Mucosa of descending colon (tissue), 3 donors: ENCODE measurements around the gene TAS2R31. TPM values are rescaled to one million over a fixed set of nuclear protein-coding genes. Genes with fewer than 3 reads are reported as not detected.

Experiments used
- ATAC-seq: fragments of 200-7000 bp; cut with Tn5 transposase; one replicate; pipeline ENCODE4 v1.9.1; 2020; ENCODE audit warnings: mild to moderate bottlenecking, moderate library complexity
- DNase-seq, 3 donors: peaks; one replicate each; pipeline ENCODE4 v3.0.0-alpha.2; 2020
- H3K36me3 ChIP-seq: fragments of 200-600 bp; one replicate; pipeline ENCODE4 v1.8.0; 2021; ENCODE audit warnings: low read depth, mild to moderate bottlenecking
- H3K4me1 ChIP-seq: fragments of 200-600 bp; one replicate; pipeline ENCODE4 v1.8.0; 2021; ENCODE audit warnings: low read depth, mild to moderate bottlenecking
- H3K4me3 ChIP-seq: fragments of 200-600 bp; one replicate; pipeline ENCODE4 v1.8.0; 2021; ENCODE audit warnings: mild to moderate bottlenecking
- H3K9me3 ChIP-seq: fragments of 200-600 bp; one replicate; pipeline ENCODE4 v1.8.0; 2021; ENCODE audit warnings: mild to moderate bottlenecking
- CTCF ChIP-seq: fragments of 200-600 bp; IDR thresholded peaks from one replicate; pipeline ENCODE4 v1.8.0; 2022; ENCODE audit warnings: antibody characterized with exemption, mild to moderate bottlenecking
- intact Hi-C, 2 donors: fragments of 100-400 bp; cut with DNase I in 1 of 2; cut with micrococcal nuclease in 1 of 2; formaldehyde crosslinking; loops; one replicate each; pipeline versions ENCODE4 v1.11.0 to v1.11.1; 2022; cut with DNase I, micrococcal nuclease
- long read RNA-seq, 2 donors: library from polyadenylated mRNA; unstranded; transcript quantifications; one replicate each; pipeline ENCODE4 v2.0.0, GENCODE V29; 2019 to 2021
- total RNA-seq, 3 donors: library from RNA; stranded (reverse); fragmentation: NEBNext Ultra II Directional in 2 of 3; extraction: Animal tissue kit (Norgen Biotek cat#: 25700) in 2 of 3; gene quantifications; one replicate each; pipeline versions ENCODE4 v1.2.1 to v1.2.4, GENCODE V29; 2021 to 2023
- donor health status: DM: no; HTN: no; CAD: no; lungs with moderate emphysema.
- donor health status: DM: no; HTN: no; CAD: no.
- donor health status: DM: no; HTN: yes; CAD: no.

The TAS2R31 gene
- total RNA-seq = 1 to 10 TPM; 2.6 to 8.1 (median 3.5) TPM
- long read RNA-seq, donor 1 = 0 reads
- long read RNA-seq, donor 2 = 0 reads

DNA sequence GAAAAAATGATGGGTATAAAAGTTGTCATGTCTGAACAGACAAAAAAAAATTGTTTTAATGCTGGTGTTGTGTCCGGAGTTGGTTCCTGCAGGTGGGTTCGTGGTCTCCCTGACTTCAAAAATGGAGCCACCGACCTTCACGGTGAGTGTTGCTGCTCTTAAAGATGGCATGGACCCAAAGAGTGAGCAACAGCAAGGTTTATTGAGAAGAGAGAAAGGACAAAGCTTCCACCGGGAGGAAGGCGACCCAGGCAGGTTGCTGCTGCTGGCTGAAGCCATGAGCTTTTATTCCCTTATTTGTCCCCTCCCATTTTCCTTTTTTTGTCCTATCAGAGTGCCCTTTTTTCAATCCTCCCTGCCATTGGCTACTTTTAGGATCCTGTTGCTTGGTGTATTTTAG lies at the start of gene TAS2R31:
TAS2R31 (minus strand) TSS at position 101 of the 400 bp plus-strand sequence; CDS start at position 29, 72 bp downstream.
- intact Hi-C loops = no loop called here
- no peak for DNase-seq
- Histone ChIP-seq H3K9me3 (no peaks in the 10 kb centered on the region), H3K4me1 (no peaks in the 10 kb centered on the region), H3K36me3 (no peaks in the 10 kb centered on the region), H3K4me3 (no peak within 1 kb of the TSS)
- no peak for ATAC-seq
- no peak for TF ChIP-seq CTCF

DNA sequence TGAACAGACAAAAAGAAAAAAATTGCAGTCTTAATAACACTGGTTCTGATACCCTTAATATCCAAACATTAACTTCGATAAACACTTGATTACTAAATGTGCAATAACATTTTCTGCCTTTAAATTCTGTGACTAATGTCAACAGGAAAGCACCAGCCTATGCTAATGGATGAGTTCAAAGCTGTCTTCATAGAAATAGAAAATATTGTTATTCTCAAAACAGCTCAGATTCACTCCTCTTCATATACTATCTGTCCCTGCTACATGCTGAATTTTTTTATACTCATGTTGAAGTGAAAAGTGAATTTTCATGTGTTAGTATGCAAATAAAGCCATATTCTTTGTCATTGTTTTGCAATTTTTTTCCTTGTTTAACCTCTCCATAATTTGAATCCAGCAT lies 47.0 kb upstream of the TAS2R31 start:
- H3K4me3 ChIP-seq = no peak overlapping the region
- DNase-seq (no peak), ATAC-seq (no peak)
- intact Hi-C loops = no loop called here
- no peaks in the 10 kb centered on the region for H3K36me3 ChIP-seq
- H3K9me3 ChIP-seq = no peaks in the 10 kb centered on the region
- H3K4me1 ChIP-seq = no peaks in the 10 kb centered on the region
- no peak for TF ChIP-seq CTCF

DNA sequence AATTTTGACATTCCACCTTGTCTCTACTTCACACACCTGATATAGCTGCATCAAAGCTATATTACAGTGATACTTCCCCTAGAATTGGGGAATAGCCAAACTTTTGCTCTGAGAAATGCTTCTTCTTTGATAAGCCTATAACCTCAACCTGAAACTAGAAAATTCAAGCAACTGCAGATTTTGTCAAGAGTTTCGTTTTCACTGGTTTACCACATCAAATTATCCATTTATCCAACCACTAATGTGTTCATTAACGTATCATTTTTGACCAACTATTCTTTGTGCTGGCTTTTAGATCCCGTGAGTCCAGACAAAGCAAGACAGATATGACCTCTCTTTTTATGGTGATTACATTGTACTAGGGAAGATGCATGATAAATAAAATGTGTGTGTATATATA lies 44.4 kb upstream of the TAS2R31 start:
- no peak overlapping the region for H3K4me3 ChIP-seq
- intact Hi-C loops = no loop called here
- no peak for ATAC-seq

GRCh38 chr12:11071414-11071813 lies 40.2 kb upstream of the TAS2R31 start:
- TF ChIP-seq CTCF = no peak
- Histone ChIP-seq H3K9me3 (no peaks in the 10 kb centered on the region), H3K36me3 (no peaks in the 10 kb centered on the region), H3K4me1 (peaks cover 3% of the 10 kb centered on the region), H3K4me3 (no peak overlapping the region)
- intact Hi-C loops = no loop called here
- DNase-seq = no peak
- ATAC-seq = peak; percentile 23

More for the DNA sequence above, 44.4 kb upstream of the TAS2R31 start:
- H3K36me3 ChIP-seq = no peaks in the 10 kb centered on the region
- no peak for TF ChIP-seq CTCF
- no peak for DNase-seq
- no peaks in the 10 kb centered on the region for H3K4me1 ChIP-seq
- no peaks in the 10 kb centered on the region for H3K9me3 ChIP-seq

DNA sequence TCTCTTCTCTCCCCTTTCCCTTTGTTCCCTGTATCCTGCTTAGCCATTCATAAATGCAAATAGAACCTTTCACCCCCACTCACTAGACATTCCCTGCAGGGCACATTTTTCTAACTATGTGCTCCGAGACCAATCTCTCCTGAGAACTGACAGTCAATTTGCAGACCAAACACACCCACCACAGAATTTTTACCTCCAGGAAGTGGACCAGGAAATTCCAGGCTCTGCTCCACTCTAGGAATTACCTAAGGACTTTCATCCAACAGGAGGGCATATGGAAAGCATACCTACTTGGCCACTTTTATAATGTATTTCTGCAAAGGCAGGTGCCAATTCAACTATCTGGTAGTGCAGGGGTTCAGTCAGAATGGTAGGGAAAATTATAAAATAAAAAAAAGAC lies 39.8 kb upstream of the TAS2R31 start:
- DNase-seq (no peak), ATAC-seq (no peak)
- no peak overlapping the region for H3K4me3 ChIP-seq
- intact Hi-C loops = no loop called here
- no peaks in the 10 kb centered on the region for H3K9me3 ChIP-seq
- no peaks in the 10 kb centered on the region for H3K36me3 ChIP-seq
- TF ChIP-seq CTCF = no peak
- H3K4me1 ChIP-seq = peaks cover 3% of the 10 kb centered on the region

GRCh38 chr12:11069854-11070365 lies 38.7 kb upstream of the TAS2R31 start:
- no peak overlapping the region for H3K4me3 ChIP-seq
- H3K36me3 ChIP-seq = no peaks in the 10 kb centered on the region
- no peak for TF ChIP-seq CTCF
- no peaks in the 10 kb centered on the region for H3K9me3 ChIP-seq
- ATAC-seq = no peak
- intact Hi-C loops = no loop called here
- no peak for DNase-seq
- H3K4me1 ChIP-seq = peaks cover 3% of the 10 kb centered on the region
